Activated CD8-positive, alpha-beta memory T cell treated with anti-CD3 and anti-CD28 coated beads for 36 hours (primary cell): ENCODE measurements around the gene LAMTOR4. TPM values are rescaled to one million over a fixed set of nuclear protein-coding genes. Genes with fewer than 3 reads are reported as not detected.
"Not testable (repeated sequence)": the region's sequence is repeated elsewhere in the genome, so short reads cannot be mapped to it uniquely, and the experiment has no call there.

Source experiments
- CTCF ChIA-PET: fragments of 350-600 bp; sonication (Branson Sonifier 250); formaldehyde crosslinking; loops from one replicate; lab custom pipeline; 2021; ENCODE audit warnings: antibody characterized with exemption; lab: Charles Lee
- POLR2A ChIA-PET: fragments of 350-600 bp; sonication (Branson Sonifier 250); formaldehyde crosslinking; loops from one replicate; lab custom pipeline; 2021; ENCODE audit warnings: antibody characterized with exemption; lab: Charles Lee
- total RNA-seq, 2 experiments: library from RNA; stranded (reverse); gene quantifications; one replicate each; pipeline ENCODE4 v1.2.3, GENCODE V29; 2021

Gene LAMTOR4
- total RNA-seq, 2 experiments from 2014 or later = 117 to 120 TPM

DNA sequence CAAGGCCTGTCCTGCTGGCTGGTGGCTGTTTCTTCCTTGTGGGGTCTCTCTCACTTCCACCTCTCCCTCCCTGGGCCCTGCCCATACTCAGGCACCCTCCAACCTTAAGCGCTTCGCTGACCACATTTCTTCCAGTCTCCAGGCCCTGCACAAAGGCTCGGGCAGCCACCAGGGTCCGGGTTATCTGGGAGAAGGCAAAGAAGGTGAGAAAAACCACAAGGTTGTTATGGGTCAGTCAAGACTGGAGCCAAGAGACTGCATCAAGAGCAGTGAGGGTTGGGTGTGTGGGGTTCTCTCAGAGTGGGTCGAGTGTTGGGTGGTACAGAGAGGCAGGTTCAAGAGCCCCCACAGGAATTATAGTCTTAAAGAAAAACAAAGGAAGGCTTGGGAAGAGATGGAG lies 25.9 kb downstream of the LAMTOR4 start:
- POLR2A ChIA-PET = no interaction called here
- CTCF ChIA-PET = no interaction called here

DNA sequence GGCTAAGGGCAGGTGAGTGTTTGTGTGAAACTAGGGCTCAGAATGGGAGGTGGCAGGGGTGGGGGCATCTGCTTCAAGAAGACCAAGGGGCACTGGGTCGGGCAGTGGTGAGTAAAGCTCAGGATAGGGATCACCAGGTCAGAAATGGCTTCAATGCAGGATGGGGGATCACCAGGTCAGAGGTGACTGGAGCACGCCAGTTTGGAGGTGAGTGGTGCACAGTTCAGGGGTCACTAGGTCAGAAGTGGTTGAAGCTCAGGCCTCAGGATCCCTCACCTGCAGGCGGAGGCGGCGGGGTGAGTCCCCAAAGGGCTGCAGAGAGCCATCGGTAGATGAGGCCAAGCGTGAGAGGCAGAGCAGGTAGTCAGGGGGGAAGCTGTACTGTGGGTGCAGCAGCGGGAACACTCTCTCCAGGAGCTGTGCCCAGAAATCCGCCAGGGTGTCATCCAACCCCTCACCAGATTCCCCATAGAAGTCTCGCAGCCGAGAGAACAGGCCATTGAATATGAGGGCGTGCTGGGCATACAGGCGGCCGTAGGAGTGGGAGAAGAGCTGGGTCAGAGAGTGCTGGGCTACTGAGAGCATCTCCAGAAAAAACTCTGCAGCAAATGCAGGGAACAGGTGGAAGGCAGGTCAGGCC lies 26.7 kb downstream of the LAMTOR4 start:
- ChIA-PET POLR2A (no interaction called here), CTCF (interaction anchor here (0.6 kb wide), 1 partner anchor 266 kb away, joined by 3 read pairs; no protein-coding TSS in a partner anchor)

DNA sequence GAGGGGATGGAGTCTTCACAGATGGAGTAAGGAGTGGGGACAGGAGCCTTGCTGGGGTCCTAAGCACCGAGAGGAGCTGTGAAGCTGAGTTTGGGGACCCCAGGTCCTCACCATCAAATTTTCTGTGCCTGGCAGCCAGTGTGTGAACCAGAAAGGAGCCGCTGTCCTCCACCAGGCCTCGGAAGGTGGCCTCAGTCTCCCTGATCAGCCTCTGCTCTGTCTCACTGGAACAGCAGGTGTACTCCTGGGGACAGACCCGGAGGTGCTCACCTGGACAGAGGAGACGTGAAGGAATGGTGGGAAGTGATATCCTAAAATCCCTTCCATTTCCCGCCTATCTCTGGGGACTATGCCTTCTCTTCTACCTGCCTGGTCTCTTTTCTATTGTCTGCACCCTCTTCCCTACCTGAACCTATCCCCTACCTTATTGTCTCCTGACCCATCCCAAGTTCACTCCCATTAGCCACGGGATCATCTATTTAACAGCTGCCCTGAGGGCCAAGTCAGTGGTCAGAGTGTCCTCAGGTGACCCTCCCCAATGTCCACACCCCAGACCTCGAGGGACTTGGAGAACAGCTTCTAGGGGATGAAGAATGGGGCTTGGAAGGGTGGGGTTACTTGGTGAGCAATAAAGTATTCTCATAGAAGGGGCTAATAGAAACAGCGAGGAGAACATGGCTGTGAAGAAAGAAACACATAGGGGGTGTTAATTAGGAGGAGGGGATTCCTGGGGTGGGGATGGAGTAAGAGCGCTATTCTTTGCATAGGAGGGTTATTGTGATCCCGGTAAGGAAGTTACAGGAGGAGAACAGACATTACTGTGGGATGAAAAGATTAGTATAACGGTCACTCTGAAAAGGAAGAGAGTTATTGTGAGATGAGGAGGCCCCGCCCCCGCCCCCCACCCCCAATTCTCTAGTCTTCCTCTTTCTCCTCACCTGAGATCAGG lies 27.7 kb downstream of the LAMTOR4 start:
- CTCF ChIA-PET = interaction anchor here (0.5 to 1.7 kb wide), 3 partner anchors 41 to 231 kb away, joined by 3 to 5 read pairs (median 3); no protein-coding TSS in a partner anchor
- POLR2A ChIA-PET = interaction anchor here (1.0 kb wide), 2 partner anchors 8 to 253 kb away, joined by 3 to 4 read pairs; partner anchors contain the start of genes GAL3ST4 and ZCWPW1

DNA sequence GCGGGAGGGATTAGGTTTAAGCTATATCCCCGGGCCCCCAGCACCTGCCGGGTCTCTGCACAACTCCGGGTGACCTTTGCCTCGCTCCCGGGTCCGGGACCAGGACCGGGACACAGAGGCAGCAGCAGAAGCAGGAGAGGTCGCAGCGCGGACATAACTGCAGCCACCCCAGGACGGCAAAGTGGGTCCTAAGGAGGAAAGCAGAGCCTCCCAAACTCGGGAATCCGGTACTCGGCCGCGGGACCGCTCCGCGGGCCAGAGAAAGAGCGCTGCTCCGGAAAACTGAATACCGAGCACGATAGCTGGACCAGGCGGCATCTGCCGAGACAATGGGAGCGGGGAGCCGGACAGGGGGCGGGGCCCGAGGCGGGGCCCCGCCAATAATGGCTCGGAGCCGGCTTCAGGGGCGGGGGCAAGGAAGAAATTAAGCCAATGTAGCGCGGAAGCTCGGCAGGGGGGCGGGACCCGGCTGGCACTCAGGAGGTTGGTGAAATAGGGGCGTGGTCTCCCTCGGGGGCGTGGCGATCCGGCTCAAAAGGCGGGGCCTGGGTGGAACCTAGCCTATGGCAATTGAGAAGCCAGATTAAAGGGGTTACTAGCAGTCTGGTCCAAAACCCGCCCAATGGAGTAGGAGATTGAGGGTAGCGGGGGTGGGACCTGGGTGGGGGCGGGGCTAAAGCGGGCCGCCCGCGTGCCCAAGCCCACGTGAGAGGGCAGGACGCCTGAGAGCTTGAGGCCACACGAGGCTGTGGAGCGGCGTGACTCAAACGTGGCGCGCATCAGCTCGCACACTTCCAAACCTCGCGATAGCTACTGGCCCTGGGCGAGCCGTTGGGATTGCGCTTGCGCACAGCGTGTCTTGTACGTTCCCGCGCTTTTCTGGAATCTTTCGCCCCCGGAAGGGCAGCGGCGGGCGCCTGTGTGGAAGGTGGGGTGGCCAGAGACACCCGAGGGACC lies 28.6 kb downstream of the LAMTOR4 start, which contains the start of the genes GPC2 and STAG3:
Gene GPC2, minus strand, starts transcription at position 337 of the 957 bp plus-strand sequence. Its CDS starts 182 bp downstream, at position 155.
Gene STAG3, plus strand, starts transcription at position 874 of the 957 bp plus-strand sequence. CDS start 2,639 bp downstream, outside the sequence.
- ChIA-PET POLR2A (interaction anchor here (0.5 to 1.0 kb wide), 3 partner anchors 9 to 497 kb away, joined by 3 to 4 read pairs (median 3); partner anchors contain the start of genes GAL3ST4 and ZCWPW1), CTCF (interaction anchor here (0.6 to 1.7 kb wide), 3 partner anchors 9 to 41 kb away, joined by 4 to 5 read pairs (median 4); partner anchors contain the start of gene GAL3ST4)

DNA sequence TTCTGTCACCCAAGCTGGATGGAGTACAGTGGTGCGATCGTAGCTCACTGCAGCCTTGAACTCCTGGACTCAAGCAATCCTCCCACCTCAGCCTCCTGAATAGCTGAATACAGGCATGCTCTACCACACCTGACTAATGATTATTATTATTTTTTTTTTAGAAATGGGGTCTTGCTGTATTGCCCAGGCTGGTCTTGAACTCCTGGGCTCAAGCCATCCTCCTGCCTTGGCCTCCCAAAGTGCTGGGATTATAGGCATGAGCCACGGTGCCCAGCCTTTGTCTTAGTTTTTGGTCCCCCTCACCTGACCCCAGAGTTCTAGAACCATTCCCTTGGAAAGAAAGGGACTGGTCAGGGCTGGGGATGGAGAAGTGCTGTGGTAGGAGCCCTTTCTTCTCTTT lies 31.4 kb downstream of the LAMTOR4 start:
- POLR2A ChIA-PET = interaction anchor here (0.6 kb wide), 1 partner anchor 53 kb away, joined by 4 read pairs; the partner anchor contains the start of gene MBLAC1
- CTCF ChIA-PET = interaction anchor here (1.2 to 2.2 kb wide), 2 partner anchors 10 to 14 kb away, joined by 3 to 7 read pairs; no protein-coding TSS in a partner anchor

DNA sequence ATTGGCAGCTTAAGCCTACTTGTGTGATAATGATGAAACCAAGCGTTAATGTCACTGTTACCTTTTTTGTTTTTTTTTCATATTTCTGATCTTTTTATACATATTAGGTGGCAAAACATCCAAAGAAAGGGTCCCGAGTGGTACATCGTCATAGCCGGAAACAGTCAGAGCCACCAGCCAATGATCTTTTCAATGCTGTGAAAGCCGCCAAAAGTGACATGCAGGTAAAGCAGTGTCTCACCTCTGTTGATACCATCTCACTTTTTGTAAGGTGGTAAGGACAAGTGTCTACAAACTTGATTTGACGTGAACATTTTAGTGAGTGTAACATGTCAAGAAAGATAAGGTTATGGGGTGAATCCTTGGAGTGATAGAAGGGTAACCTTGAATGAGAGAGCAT lies 33.9 kb downstream of the LAMTOR4 start:
- CTCF ChIA-PET = interaction anchor here (0.6 to 1.0 kb wide), 2 partner anchors 18 to 50 kb away, joined by 3 read pairs; no protein-coding TSS in a partner anchor
- POLR2A ChIA-PET = not testable (repeated sequence)

DNA sequence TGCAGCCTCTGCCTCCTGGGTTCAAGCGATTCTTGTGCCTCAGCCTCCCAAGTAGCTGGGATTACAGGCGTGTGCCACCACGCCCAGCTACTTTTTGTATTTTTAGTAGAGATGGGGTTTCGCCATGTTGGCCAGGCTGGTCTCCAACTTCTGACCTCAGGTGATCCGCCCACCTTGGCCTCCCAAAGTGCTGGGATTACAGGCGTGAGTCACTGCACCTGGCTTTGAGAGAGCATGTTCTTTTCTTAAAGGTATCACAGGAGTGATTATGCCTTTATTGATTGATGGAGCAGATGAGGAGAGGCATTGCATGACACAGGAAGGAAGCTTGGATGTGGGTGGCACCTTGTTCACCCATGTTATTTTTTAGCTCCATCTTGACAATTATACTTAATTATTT lies 34.4 kb downstream of the LAMTOR4 start:
- POLR2A ChIA-PET = not testable (repeated sequence)
- CTCF ChIA-PET = interaction anchor here (0.6 to 1.0 kb wide), 2 partner anchors 17 to 51 kb away, joined by 3 read pairs; no protein-coding TSS in a partner anchor

DNA sequence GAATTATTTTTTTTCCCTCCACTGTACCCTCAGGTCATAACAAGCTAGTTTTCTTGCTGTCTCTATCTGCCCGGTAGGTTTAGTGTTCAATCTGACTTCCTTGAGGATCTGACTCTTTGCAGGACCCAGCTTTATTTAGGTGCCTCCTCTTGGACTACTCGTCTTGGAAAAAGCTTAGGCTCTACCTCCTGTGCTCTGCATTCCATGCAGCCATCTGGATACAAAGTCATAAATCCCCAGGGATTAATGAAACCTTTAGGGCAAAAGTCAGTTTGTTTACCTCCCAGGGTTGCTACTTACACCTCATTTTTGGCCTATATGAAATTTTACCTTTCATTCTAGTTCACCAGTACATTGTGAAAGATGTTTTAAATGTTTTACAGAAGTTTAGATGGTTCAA lies 37.0 kb downstream of the LAMTOR4 start:
- ChIA-PET POLR2A (interaction anchor here (0.7 kb wide), 1 partner anchor 762 kb away, joined by 4 read pairs; no protein-coding TSS in a partner anchor), CTCF (interaction anchor here (0.9 to 1.4 kb wide), 4 partner anchors 9 to 223 kb away, joined by 3 to 4 read pairs (median 3); no protein-coding TSS in a partner anchor)

DNA sequence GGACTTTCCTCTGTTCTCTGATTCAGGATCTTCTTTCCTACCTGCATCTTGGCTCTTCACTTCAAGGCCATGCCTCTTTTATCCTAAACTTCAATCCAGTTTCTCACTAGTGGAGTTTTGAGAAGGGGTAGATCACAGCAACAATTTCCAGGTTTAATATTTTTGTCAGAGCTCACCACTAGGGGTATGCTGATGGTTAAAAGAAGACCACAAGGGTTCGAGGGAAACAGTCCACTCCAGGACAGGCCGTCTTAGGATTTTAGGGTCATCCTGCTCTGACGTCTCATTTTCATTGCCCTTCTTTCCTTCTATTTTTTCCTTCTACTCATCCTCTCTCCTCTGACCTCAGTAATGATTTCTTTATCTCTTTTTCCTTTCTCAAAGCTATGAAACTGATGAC lies 40.3 kb downstream of the LAMTOR4 start:
- POLR2A ChIA-PET = no interaction called here
- CTCF ChIA-PET = interaction anchor here (1.2 to 2.1 kb wide), 5 partner anchors 13 to 87 kb away, joined by 3 to 16 read pairs (median 4); partner anchors contain the start of gene AP4M1

DNA sequence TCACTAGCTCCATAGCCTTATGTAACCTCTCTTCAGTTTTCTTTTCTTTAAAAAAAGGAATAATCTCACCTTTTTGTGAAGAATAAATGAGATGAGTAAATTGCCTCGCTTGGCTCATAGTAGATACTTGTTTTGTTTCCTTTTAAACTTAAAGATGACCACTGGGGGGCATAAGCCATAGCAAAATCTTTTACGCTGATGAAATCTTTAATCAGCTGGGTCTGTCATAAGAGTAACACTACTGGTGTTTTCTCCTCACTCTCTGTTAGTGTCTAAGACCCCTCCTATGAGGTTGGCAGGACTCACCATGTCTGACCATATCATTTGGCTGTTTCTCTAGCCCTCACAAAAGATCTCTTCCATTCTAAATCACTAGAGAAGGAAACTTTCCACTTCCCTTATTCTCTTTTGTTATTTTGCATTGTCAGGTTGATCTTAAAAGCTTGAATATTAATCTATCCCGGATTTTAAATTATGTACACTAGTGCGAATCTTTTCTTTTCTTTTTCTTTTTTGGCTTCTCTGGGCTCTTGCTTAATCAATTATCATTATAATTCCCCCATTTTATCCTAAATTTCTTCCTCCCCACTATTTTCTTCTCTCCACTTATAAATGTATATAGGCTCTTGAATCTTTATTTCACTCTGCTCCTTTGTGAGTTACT lies 41.5 kb downstream of the LAMTOR4 start:
- POLR2A ChIA-PET = interaction anchor here (1.0 kb wide), 1 partner anchor 30 kb away, joined by 3 read pairs; the partner anchor contains the start of gene PVRIG
- CTCF ChIA-PET = interaction anchor here (0.8 to 2.1 kb wide), 10 partner anchors 9 to 88 kb away, joined by 3 to 16 read pairs (median 6); partner anchors contain the start of gene AP4M1

DNA sequence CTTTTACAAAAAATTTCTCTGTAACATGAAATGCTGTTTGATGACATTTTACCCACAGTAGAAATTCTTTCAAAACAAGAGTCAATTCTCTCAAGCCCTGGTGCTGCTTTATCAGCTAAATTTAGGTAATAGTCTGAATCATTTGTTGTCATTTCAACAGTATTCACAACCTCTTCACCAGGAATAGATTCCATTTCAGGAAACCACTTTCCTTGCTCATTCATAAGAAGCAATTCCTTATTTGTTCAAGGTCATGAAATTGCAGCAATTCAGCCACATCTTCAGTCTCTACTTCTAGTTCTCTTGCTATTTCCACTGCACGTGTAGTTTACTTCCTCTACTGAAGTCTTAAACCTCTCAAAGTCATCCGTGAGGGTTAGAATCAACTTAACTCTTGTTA lies 43.1 kb downstream of the LAMTOR4 start:
- POLR2A ChIA-PET = no interaction called here
- CTCF ChIA-PET = no interaction called here

DNA sequence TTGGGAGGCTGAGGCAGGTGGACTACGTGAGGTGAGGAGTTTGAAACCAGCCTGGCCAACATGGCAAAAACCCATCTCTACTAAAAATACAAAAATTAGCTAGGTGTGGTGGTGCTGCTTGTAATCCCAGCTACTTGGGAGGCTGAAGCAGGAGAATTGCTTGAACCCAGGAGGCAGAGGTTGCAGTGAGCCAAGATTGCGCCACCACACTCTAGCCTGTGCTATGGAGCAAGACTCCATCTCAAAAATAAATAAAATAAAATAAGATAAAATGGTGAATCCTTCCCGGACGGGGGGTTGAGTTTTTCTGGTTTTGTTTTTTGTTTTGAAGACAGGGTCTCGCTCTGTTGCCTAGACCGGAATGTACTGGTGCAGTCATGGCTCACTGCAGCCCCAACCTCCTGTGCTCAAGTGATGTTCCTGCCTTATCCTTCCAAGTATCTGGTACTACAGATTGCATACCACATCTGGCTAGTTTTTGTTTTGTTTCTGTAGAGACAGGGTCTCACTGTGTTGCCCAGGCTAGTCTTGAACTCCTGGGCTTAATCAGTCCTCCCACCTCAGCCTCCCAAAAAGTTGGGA lies 43.7 kb downstream of the LAMTOR4 start:
- CTCF ChIA-PET = interaction anchor here (1.2 kb wide), 1 partner anchor 26 kb away, joined by 3 read pairs; no protein-coding TSS in a partner anchor

DNA sequence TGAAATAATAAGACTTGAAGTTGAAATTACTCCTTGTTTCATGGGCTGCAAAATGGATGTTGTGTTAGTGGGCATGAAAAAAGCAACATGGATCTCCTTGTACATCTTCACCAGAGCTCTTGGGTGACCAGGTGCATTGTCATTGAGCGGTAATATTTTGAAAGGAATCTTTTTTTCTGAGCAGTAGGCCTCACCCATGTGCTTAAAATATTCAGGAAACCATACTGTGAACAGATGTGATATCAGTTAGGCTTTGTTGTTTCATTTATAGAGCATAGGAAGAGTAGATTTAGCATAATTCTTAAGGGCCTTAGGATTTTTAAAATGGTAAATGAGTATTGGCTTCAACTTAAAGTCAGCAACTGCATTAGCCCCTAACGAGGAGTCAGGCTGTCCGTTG lies 44.3 kb downstream of the LAMTOR4 start:
- ChIA-PET POLR2A (no interaction called here), CTCF (interaction anchor here (1.0 to 1.4 kb wide), 4 partner anchors 17 to 62 kb away, joined by 3 to 6 read pairs (median 3); no protein-coding TSS in a partner anchor)

More for the DNA sequence above, 43.7 kb downstream of the LAMTOR4 start:
- POLR2A ChIA-PET = not testable (repeated sequence)

DNA sequence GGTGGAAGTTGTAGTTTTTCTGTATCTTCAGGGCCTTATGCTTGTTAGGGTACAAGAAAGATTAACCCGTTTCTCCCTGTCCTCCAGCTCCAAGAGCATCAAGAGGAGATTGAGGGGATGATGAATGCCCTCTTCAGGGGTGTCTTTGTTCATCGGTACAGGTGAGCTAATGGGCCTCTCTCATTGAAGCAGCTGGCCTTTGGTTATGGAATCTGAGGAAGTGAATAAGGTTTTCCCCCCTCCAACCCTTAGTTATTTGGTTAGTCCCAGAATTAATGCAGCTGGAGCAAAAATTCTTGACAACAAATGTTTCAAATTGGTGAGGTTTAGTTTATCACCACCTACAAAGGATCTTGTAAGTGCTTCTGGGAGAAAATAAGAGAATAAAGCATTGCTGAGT lies 46.5 kb downstream of the LAMTOR4 start:
- POLR2A ChIA-PET = no interaction called here
- CTCF ChIA-PET = interaction anchor here (1.0 kb wide), 1 partner anchor 9 kb away, joined by 3 read pairs; no protein-coding TSS in a partner anchor

DNA sequence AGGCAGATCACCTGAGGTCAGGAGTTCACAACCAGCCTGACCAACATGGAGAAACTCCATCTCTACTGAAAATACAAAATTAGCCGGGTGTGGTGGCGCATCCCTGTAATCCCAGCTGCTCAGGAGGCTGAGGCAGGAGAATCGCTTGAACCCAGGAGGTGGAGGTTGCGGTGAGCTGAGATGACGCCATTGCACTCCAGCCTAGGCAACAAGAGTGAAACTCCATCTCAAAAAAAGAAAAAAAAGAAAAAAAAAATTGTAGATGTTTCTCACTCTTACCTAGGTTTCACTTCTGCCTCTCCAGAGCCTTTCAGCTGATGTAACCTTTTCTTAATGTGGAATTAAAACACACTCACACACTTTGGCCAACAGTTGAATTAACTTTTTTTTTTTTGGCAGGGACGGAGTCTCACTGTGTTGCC lies 47.2 kb downstream of the LAMTOR4 start:
- CTCF ChIA-PET = not testable (repeated sequence)

DNA sequence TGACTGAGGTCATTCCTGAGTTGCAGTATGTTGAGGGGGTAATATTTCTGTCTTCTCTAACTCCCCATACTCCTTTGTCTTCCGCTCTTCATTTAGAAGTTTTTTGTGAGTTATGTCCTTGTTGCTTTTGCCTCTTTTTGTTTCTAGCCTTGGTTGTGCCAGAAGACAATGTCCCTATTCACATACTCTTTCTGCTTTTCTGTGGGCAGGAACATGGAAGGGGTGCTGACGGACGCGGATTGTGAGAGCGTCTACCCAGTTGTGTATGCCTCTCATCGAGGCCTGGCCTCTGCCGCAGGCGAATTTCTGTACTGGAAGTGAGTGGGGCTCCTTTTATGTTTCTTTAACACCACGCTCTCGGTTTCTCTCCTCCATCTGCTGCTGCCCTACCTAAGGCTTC lies 49.5 kb downstream of the LAMTOR4 start:
- CTCF ChIA-PET = interaction anchor here (0.7 kb wide), 2 partner anchors 34 to 184 kb away, joined by 3 to 4 read pairs; no protein-coding TSS in a partner anchor
- POLR2A ChIA-PET = no interaction called here

More for the DNA sequence above, 47.2 kb downstream of the LAMTOR4 start:
- POLR2A ChIA-PET = not testable (repeated sequence)
